Karpas-422 (cell line): ENCODE measurements around the gene PPP2R5D. TPM values are rescaled to one million over a fixed set of nuclear protein-coding genes. Genes with fewer than 3 reads are reported as not detected.

Source experiments
- DNase-seq: peaks from one replicate; pipeline ENCODE4 v3.0.0-alpha.2; 2015
- H2AFZ ChIP-seq: fragments of 200-600 bp; sonication (generic); 2 replicates; pipeline ENCODE4 v1.6.1; 2014; ENCODE audit warnings: antibody characterized with exemption, low read length, mixed read lengths
- H3K27ac ChIP-seq: fragments of 200-600 bp; sonication (generic); 2 replicates; pipeline ENCODE4 v1.5.1; 2014; ENCODE audit warnings: mild to moderate bottlenecking, low read length, moderate library complexity
- H3K27me3 ChIP-seq: fragments of 200-600 bp; sonication (generic); 2 replicates; pipeline ENCODE4 v1.6.1; 2014; ENCODE audit warnings: low read length, mixed read lengths
- H3K36me3 ChIP-seq: fragments of 200-600 bp; sonication (generic); 2 replicates; pipeline ENCODE4 v1.6.1; 2014; ENCODE audit warnings: low read length, mixed read lengths; ENCODE audit not compliant: insufficient read depth
- H3K4me1 ChIP-seq: fragments of 200-600 bp; sonication (generic); 2 replicates; pipeline ENCODE4 v1.6.1; 2014; ENCODE audit warnings: mild to moderate bottlenecking, low read length, mixed read lengths
- H3K4me2 ChIP-seq: fragments of 200-600 bp; sonication (generic); 2 replicates; pipeline ENCODE4 v1.6.1; 2014; ENCODE audit warnings: low read length, low read depth, mild to moderate bottlenecking; ENCODE audit not compliant: poor library complexity, severe bottlenecking
- H3K4me3 ChIP-seq: fragments of 200-600 bp; sonication (generic); 2 replicates; pipeline ENCODE4 v1.5.1; 2014; ENCODE audit warnings: mild to moderate bottlenecking, antibody characterized with exemption, low read length, mixed read lengths
- H3K79me2 ChIP-seq: fragments of 200-600 bp; sonication (generic); 2 replicates; pipeline ENCODE4 v1.6.1; 2014; ENCODE audit warnings: mild to moderate bottlenecking, low read length, mixed read lengths
- H3K9ac ChIP-seq: fragments of 200-600 bp; sonication (generic); 2 replicates; pipeline ENCODE4 v1.6.0; 2014; ENCODE audit warnings: low read length
- H3K9me2 ChIP-seq: fragments of 200-600 bp; sonication (generic), shearing (Covaris generic); replicated peaks from 2 replicates; pipeline ENCODE4 v1.6.0; 2014; ENCODE audit warnings: mild to moderate bottlenecking, low read length, moderate library complexity; ENCODE audit not compliant: insufficient read depth
- H3K9me3 ChIP-seq: fragments of 300-700, 200-600 bp; sonication (generic); 2 replicates; pipeline ENCODE4 v1.6.1; 2014; ENCODE audit warnings: low read length, mixed read lengths
- H4K20me1 ChIP-seq: fragments of 200-600 bp; sonication (generic); 2 replicates; pipeline ENCODE4 v1.6.1; 2014; ENCODE audit warnings: mild to moderate bottlenecking, antibody characterized with exemption, low read length, low read depth; ENCODE audit not compliant: insufficient read depth
- total RNA-seq: library from RNA; depleted of rRNA; stranded (reverse); fragments of >200 nt; shearing (Covaris generic); gene quantifications from 2 replicates; pipeline ENCODE4 v1.2.3, GENCODE V29; 2014; ENCODE audit warnings: low replicate concordance

Gene PPP2R5D
- total RNA-seq, 1 experiment from 2014 or later: 34.8 TPM

GRCh38 chr6:43007126-43007525 lies 22.8 kb downstream of the PPP2R5D start:
- no peaks in the 10 kb centered on the region for H3K9me3 ChIP-seq
- peaks cover 10% of the 10 kb centered on the region for H3K4me1 ChIP-seq
- no peaks in the 10 kb centered on the region for H3K9me2 ChIP-seq
- no peak overlapping the region for H3K27ac ChIP-seq
- DNase-seq: peak; percentile 32
- H2AFZ ChIP-seq: no peak overlapping the region
- H3K4me2 ChIP-seq: no peak overlapping the region
- H3K4me3 ChIP-seq: no peak overlapping the region
- no peaks in the 10 kb centered on the region for H3K27me3 ChIP-seq
- 0 out of 2 replicates have a peak, but pooled peaks cover 14% of the 10 kb centered on the region for H3K36me3 ChIP-seq
- no peak overlapping the region for H3K9ac ChIP-seq
- no peaks in the 10 kb centered on the region for H4K20me1 ChIP-seq
- peaks cover 15% of the 10 kb centered on the region for H3K79me2 ChIP-seq

- DNase-seq: peak; percentile 82
- H3K9ac ChIP-seq: peak overlapping the region; percentile 2; the same call in 1 of the 2 replicates
Observed at GRCh38 chr6:43009124-43009523, 24.8 kb downstream of the PPP2R5D start.

GRCh38 chr6:43011207-43011606 lies 26.8 kb downstream of the PPP2R5D start:
- Histone ChIP-seq H3K79me2 (peaks cover 47% of the 10 kb centered on the region), H3K9me3 (no peaks in the 10 kb centered on the region), H3K9me2 (no peaks in the 10 kb centered on the region), H3K4me2 (peak overlapping the region; percentile 96), H4K20me1 (no peaks in the 10 kb centered on the region), H3K36me3 (0 out of 2 replicates have a peak, but pooled peaks cover 20% of the 10 kb centered on the region), H3K4me1 (peaks cover 28% of the 10 kb centered on the region), H3K27me3 (no peaks in the 10 kb centered on the region), H3K9ac (peak overlapping the region; percentile 93; the same call in 1 of the 2 replicates), H2AFZ (no peak overlapping the region), H3K27ac (no peak overlapping the region), H3K4me3 (no peak overlapping the region)
- no peak for DNase-seq

More at GRCh38 chr6:43009124-43009523, 24.8 kb downstream of the PPP2R5D start:
- H3K9me2 ChIP-seq: no peaks in the 10 kb centered on the region
- no peak overlapping the region for H3K4me2 ChIP-seq
- no peak overlapping the region for H3K4me3 ChIP-seq
- H3K9me3 ChIP-seq: no peaks in the 10 kb centered on the region
- H2AFZ ChIP-seq: no peak overlapping the region
- no peak overlapping the region for H3K27ac ChIP-seq
- H4K20me1 ChIP-seq: no peaks in the 10 kb centered on the region
- 0 out of 2 replicates have a peak, but pooled peaks cover 20% of the 10 kb centered on the region for H3K36me3 ChIP-seq
- H3K4me1 ChIP-seq: peaks cover 20% of the 10 kb centered on the region
- no peaks in the 10 kb centered on the region for H3K27me3 ChIP-seq
- H3K79me2 ChIP-seq: peaks cover 27% of the 10 kb centered on the region

- H3K9me3 ChIP-seq: no peaks in the 10 kb centered on the region
- H3K4me2 ChIP-seq: peak overlapping the region; percentile 96
- H3K4me1 ChIP-seq: peaks cover 28% of the 10 kb centered on the region
- H4K20me1 ChIP-seq: no peaks in the 10 kb centered on the region
- 0 out of 2 replicates have a peak, but pooled peaks cover 20% of the 10 kb centered on the region for H3K36me3 ChIP-seq
- H3K9me2 ChIP-seq: no peaks in the 10 kb centered on the region
- DNase-seq: peak; percentile 34
- H2AFZ ChIP-seq: no peak overlapping the region
- H3K27me3 ChIP-seq: no peaks in the 10 kb centered on the region
- peak overlapping the region; percentile 93 for H3K9ac ChIP-seq
- 0 out of 2 replicates have a peak overlapping the region, but pooled peaks have one; percentile 39 for H3K27ac ChIP-seq
- peaks cover 56% of the 10 kb centered on the region for H3K79me2 ChIP-seq
- peak overlapping the region; percentile 96 for H3K4me3 ChIP-seq
Observed at GRCh38 chr6:43012364-43012763, 28.0 kb downstream of the PPP2R5D start.

GRCh38 chr6:43013097-43013842 lies 28.9 kb downstream of the PPP2R5D start:
- Histone ChIP-seq H3K79me2 (peaks cover 56% of the 10 kb centered on the region), H4K20me1 (no peaks in the 10 kb centered on the region), H3K9me2 (no peaks in the 10 kb centered on the region), H2AFZ (no peak overlapping the region), H3K4me2 (peak overlapping the region; percentile 96), H3K27me3 (no peaks in the 10 kb centered on the region), H3K4me1 (peaks cover 27% of the 10 kb centered on the region), H3K4me3 (peak overlapping the region; percentile 96), H3K9ac (peak overlapping the region; percentile 93), H3K36me3 (0 out of 2 replicates have a peak, but pooled peaks cover 18% of the 10 kb centered on the region), H3K9me3 (no peaks in the 10 kb centered on the region), H3K27ac (peak overlapping the region; percentile 39; the same call in 1 of the 2 replicates)
- no peak for DNase-seq

GRCh38 chr6:43013843-43014433 lies 29.6 kb downstream of the PPP2R5D start, which contains the start of the genes KLHDC3 and MEA1:
KLHDC3 (plus strand) TSS chr6:43014249; CDS start chr6:43017193, 2,944 bp downstream.
MEA1 (minus strand) TSS chr6:43013946; CDS start chr6:43013813, 133 bp downstream.
- H3K4me1 ChIP-seq: peaks cover 26% of the 10 kb centered on the region
- no peaks in the 10 kb centered on the region for H3K9me3 ChIP-seq
- H2AFZ ChIP-seq: no peak within 1 kb of the TSS
- H3K9me2 ChIP-seq: no peaks in the 10 kb centered on the region
- H3K9ac ChIP-seq: peak within 1 kb of the TSS; percentile 93
- peak within 1 kb of the TSS; percentile 96 for H3K4me3 ChIP-seq
- H3K27ac ChIP-seq: peak within 1 kb of the TSS; percentile 39; the same call in 1 of the 2 replicates
- H4K20me1 ChIP-seq: no peaks in the 10 kb centered on the region
- H3K36me3 ChIP-seq: 0 out of 2 replicates have a peak, but pooled peaks cover 16% of the 10 kb centered on the region
- H3K4me2 ChIP-seq: peak within 1 kb of the TSS; percentile 96
- H3K27me3 ChIP-seq: no peaks in the 10 kb centered on the region
- peak; percentile 100 for DNase-seq
- H3K79me2 ChIP-seq: peaks cover 56% of the 10 kb centered on the region

- H3K4me3 ChIP-seq: peak overlapping the region; percentile 96
- H3K27me3 ChIP-seq: no peaks in the 10 kb centered on the region
- H3K4me2 ChIP-seq: peak overlapping the region; percentile 92
- 0 out of 2 replicates have a peak, but pooled peaks cover 13% of the 10 kb centered on the region for H3K36me3 ChIP-seq
- H2AFZ ChIP-seq: no peak overlapping the region
- peak; percentile 54 for DNase-seq
- H3K79me2 ChIP-seq: peaks cover 54% of the 10 kb centered on the region
- peak overlapping the region; percentile 20; the same call in 1 of the 2 replicates for H3K27ac ChIP-seq
- H3K4me1 ChIP-seq: peaks cover 26% of the 10 kb centered on the region
- H3K9me3 ChIP-seq: no peaks in the 10 kb centered on the region
- peak overlapping the region; percentile 87 for H3K9ac ChIP-seq
- H4K20me1 ChIP-seq: no peaks in the 10 kb centered on the region
- H3K9me2 ChIP-seq: no peaks in the 10 kb centered on the region
Observed at GRCh38 chr6:43014434-43014909, 30.1 kb downstream of the PPP2R5D start.
